ENCODE data around the gene HIGD1B. TPM values are rescaled to one million over a fixed set of nuclear protein-coding genes. Genes with fewer than 3 reads are reported as not detected.
A peak's percentile ranks its signal among the peaks of the same experiment; 100 is the strongest.
"Not testable (repeated sequence)": the region's sequence is repeated elsewhere in the genome, so short reads cannot be mapped to it uniquely, and the experiment has no call there.

Gene HIGD1B
- total and polyA plus RNA-seq, 3 donors from 2014 or later = 0.81 to 2.6 TPM; not detected in 1

GRCh38 chr17:44820631-44821212, 27.0 kb upstream of the HIGD1B start:
- Histone ChIP-seq H3K27ac (no peak overlapping the region), H3K36me3 (ENCODE audit: low read depth, missing control alignments) (no peaks in the 10 kb centered on the region), H3K9me3 (no peaks in the 10 kb centered on the region), H3K4me1 (no peaks in the 10 kb centered on the region), H3K4me3 (no peak overlapping the region), H3K27me3 (no peaks in the 10 kb centered on the region)
- no peak for DNase-seq
- no peak for TF ChIP-seq POLR2A (IDR thresholded peaks at IDR 0.05)
- TF ChIP-seq, protein P1, sequence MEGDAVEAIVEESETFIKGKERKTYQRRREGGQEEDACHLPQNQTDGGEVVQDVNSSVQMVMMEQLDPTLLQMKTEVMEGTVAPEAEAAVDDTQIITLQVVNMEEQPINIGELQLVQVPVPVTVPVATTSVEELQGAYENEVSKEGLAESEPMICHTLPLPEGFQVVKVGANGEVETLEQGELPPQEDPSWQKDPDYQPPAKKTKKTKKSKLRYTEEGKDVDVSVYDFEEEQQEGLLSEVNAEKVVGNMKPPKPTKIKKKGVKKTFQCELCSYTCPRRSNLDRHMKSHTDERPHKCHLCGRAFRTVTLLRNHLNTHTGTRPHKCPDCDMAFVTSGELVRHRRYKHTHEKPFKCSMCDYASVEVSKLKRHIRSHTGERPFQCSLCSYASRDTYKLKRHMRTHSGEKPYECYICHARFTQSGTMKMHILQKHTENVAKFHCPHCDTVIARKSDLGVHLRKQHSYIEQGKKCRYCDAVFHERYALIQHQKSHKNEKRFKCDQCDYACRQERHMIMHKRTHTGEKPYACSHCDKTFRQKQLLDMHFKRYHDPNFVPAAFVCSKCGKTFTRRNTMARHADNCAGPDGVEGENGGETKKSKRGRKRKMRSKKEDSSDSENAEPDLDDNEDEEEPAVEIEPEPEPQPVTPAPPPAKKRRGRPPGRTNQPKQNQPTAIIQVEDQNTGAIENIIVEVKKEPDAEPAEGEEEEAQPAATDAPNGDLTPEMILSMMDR (IDR thresholded peaks at IDR 0.05) = no peak
- 74 to 85% methylated on average over 7 of the region's 7 CpGs for WGBS, 2 donors
- intact Hi-C loops (cut with DNase I; ENCODE audit: low total_unique reads) = no loop called here

DNA sequence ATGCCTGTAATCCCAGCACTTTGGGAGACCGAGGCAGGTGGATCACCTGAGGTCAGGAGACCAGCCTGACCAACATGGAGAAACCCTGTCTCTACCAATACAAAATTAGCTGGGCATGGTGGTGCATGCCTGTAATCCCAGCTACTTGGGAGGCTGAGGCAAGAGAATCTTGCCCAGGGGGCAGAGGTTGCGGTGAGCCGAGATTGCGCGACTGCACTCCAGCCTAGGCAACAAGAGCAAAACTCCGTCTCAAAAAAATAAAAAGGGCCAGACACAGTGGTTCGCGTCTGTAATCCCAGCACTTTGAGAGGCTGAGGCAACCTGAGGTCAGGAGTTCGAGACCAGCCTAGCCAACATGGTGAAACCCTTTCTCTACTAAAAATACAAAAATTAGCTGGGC, 22.4 kb upstream of the HIGD1B start:
- H3K4me1 ChIP-seq; H3K36me3 ChIP-seq (ENCODE audit: low read depth, missing control alignments); DNase-seq; H3K27me3 ChIP-seq; H3K9me3 ChIP-seq; H3K4me3 ChIP-seq; intact Hi-C loops (cut with DNase I; ENCODE audit: low total_unique reads); H3K27ac ChIP-seq: not testable (repeated sequence)
- 87 to 92% methylated on average over 9 of the region's 9 CpGs for WGBS, 2 donors

GRCh38 chr17:44826123-44826790, 21.4 kb upstream of the HIGD1B start:
- Histone ChIP-seq H3K36me3 (ENCODE audit: low read depth, missing control alignments) (no peaks in the 10 kb centered on the region), H3K27ac (no peak overlapping the region), H3K27me3 (no peaks in the 10 kb centered on the region), H3K9me3 (no peaks in the 10 kb centered on the region), H3K4me1 (no peaks in the 10 kb centered on the region), H3K4me3 (no peak overlapping the region)
- intact Hi-C loops (cut with DNase I; ENCODE audit: low total_unique reads) = no loop called here
- whole genome bisulfite sequencing, 2 donors = 90 to 93% methylated on average over 15 of the region's 15 CpGs
- no peak for DNase-seq
- TF ChIP-seq, protein P1 (IDR thresholded peaks at IDR 0.05) = no peak
- no peak for TF ChIP-seq POLR2A (IDR thresholded peaks at IDR 0.05)

DNA sequence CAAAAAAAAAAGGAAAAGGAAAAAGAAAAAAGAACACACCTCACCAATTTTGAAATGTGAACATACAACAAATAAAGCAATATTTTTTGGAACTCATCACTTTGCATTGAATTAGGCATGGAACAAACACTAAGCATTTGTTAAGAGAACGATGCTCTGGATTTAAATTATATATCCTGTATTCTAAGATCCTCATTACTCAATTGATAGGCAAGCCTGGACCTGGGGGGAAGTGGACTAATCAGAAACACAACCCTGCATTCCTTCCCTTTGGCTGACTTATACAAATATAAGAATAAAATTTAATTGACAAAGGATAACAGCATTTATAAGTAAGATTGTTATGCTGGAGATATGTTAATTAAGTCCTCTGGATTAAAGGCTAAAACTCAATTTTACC, 19.8 kb upstream of the HIGD1B start:
- no peaks in the 10 kb centered on the region for H3K9me3 ChIP-seq
- H3K27me3 ChIP-seq = no peaks in the 10 kb centered on the region
- H3K27ac ChIP-seq = peak overlapping the region in 1 of 2 donors; percentile 11
- no peaks in the 10 kb centered on the region for H3K4me1 ChIP-seq
- H3K4me3 ChIP-seq = no peak overlapping the region
- DNase-seq = no peak
- no peaks in the 10 kb centered on the region for H3K36me3 ChIP-seq (ENCODE audit: low read depth, missing control alignments)
- intact Hi-C loops (cut with DNase I; ENCODE audit: low total_unique reads) = no loop called here
- TF ChIP-seq POLR2A (IDR thresholded peaks at IDR 0.05) = no peak
- TF ChIP-seq, protein P1 (IDR thresholded peaks at IDR 0.05) = no peak
- WGBS, 2 donors = 64 to 67% methylated on average over 1 of the region's 1 CpG

GRCh38 chr17:44828919-44829522, 18.7 kb upstream of the HIGD1B start:
- no peak for TF ChIP-seq POLR2A (IDR thresholded peaks at IDR 0.05)
- TF ChIP-seq, protein P1 (IDR thresholded peaks at IDR 0.05) = no peak
- intact Hi-C loops (cut with DNase I; ENCODE audit: low total_unique reads) = no loop called here
- Histone ChIP-seq H3K27me3 (no peaks in the 10 kb centered on the region), H3K9me3 (no peaks in the 10 kb centered on the region), H3K27ac (peak overlapping the region; percentile 67 to 83), H3K36me3 (ENCODE audit: low read depth, missing control alignments) (no peaks in the 10 kb centered on the region), H3K4me1 (no peaks in the 10 kb centered on the region), H3K4me3 (peak overlapping the region; percentile 58 to 74)
- WGBS, 2 donors = 5 to 6% methylated on average over 21 of the region's 21 CpGs
- no peak for DNase-seq

Data from testis (tissue), 3 donors.